GM18526 (cell line): Measurements from ENCODE around the gene CPN2.

Experiments
- POLR2A ChIP-seq: IDR thresholded peaks from 3 replicates; pipeline ENCODE4 v1.6.1; 2011; ENCODE audit not compliant: insufficient read length; ENCODE audit errors: extremely low read depth

The CPN2 gene

DNA sequence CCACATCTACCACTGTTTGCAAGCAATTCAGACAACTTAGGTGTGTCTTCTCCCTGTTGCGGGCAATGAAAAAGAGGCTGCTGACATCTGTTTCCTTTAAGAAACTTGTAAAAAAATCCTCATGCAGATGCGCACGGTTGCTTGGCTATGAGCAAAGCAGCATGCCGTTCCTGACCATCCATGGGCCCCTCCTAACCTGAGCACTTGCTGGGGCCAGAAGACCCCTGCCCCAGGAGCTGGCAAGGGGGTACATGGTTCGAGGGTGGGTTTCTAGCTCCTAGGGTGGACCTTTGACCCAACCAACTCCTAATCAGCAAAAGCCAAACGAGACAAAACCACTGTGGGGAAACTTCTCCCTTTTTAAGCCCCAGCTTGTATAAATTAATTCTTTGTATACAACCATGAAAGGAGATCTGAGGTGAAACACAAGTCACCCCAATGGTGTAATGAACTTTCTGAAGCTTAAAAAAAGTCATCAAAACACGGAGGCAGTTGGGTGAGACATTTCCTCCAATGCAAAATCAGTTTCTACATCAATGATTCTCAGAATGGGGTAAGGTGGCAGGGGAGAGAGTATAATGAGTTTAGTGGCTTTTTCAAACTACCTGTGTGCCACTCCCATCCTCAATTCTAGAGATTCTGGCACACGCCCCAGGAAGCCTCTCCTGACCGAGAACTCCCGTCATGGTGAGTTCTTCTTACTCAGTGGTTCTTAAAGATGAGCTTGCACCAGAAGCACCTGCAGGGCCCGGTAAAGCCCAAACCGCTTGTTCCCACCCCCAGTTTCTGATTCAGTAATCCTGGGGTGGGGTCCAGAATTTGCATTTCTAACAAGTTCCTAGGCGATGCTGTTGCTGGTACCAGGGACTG, 44.1 kb downstream of the CPN2 start:
- TF ChIP-seq POLR2A, result no peak

DNA sequence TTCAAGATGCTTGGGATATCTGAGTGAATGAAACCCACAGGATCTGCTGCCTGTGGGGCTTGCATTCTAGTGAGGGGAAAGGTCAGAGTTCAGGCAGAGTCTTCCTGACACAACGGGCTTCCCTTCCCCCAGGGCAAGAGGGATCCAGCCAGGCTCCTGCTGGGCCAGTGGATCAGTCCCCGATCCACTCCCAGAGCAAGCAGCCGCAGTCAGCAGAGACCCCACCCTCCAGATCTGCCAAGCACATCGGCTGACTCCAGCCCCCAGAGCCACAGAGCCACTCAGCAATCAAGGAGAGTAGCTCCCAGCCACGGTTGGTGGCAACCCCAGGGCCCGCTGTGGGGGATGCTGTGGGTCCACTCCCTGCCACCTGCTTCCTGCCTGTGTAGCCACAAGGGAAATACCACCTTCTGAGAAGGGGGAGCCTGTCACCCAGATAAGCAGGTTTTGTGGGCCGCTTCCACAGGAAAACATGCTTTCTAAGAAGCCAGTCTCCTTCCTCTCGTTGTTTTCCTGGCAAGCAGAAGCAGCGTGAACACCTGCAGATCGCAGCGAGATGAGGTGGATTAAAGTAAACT, 44.9 kb downstream of the CPN2 start:
- TF ChIP-seq POLR2A, result no peak

- no peak for TF ChIP-seq POLR2A
These were observed 45.6 kb downstream of the CPN2 start for GRCh38 chr3:194305356-194306108.

DNA sequence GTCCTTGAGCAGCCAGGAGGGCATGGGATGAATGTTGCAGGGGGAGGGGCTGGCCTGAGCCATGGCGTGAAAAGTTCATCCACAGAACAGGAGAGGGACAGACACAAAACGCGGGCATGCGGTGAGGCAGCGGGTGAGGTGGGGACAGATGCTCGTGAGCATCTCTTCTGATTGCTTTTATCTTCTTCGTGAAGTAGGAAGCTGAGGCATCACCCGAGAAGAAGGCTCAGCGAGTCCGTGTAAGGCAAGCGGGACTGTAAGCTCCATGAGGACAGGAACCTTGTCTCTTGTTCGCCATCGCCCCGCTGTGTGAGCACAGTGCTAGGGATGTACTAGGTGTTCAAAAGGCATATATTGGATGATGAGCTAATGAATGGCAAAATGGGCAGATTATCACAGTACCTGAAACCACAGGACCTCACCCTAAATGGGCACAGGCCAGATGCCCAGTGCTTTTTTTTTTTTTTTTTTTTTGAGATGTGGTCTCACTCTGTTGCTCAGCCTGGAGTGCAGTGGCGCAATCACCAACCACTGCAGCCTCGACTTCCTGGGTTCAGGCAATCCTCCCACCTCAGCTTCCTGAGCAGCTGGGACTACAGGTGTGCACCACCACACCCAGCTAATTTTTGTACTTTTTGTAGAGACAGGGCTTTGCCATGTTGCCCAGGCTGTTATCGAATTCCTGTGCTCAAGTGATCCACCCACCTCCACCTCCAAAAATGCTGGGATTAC, 46.8 kb downstream of the CPN2 start:
- TF ChIP-seq POLR2A, result no peak

GRCh38 chr3:194303749-194304148, 47.4 kb downstream of the CPN2 start:
- no peak for TF ChIP-seq POLR2A

DNA sequence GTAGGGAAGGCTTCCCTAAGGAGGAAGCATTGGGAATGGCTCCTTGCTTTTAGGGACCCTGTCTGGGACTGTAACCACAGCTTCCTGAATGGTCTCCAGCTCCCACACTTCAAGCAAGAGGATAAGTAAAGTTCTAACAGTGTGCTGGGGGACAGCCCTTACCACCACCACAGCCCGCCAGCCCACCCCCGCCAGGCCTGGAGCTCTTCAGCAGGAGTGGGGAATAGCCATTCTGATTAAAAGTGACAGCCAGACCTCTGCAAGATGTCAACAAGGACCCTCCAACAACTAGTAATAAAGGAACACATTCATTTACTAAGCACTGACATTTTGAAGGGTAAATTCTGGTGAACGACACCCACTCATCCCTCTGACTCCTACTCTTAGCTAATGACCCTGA, 49.4 kb downstream of the CPN2 start:
- no peak for TF ChIP-seq POLR2A

DNA sequence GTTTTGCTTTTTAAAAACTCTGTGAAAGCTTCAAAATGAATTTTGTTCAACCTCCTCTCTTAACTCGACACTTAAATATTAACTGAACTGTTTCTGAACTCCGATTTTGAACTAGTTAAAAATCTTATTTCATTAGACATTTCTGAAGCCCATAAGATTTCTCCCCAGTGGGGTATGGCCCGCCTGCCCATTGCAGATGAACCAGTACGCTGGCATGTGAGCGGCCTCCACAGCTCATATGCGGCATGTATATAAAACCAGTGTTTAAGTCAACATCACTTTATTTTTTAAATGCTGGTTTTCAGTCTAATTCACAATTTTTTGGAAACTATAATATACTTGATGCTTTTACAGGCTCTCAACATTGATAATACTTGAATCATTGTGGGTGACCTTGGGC, 50.2 kb downstream of the CPN2 start:
- TF ChIP-seq POLR2A, result no peak

GRCh38 chr3:194300382-194300758, 50.8 kb downstream of the CPN2 start:
- no peak for TF ChIP-seq POLR2A

GRCh38 chr3:194298331-194299227, 52.5 kb downstream of the CPN2 start:
- no peak for TF ChIP-seq POLR2A

- no peak for TF ChIP-seq POLR2A
These were observed 54.5 kb downstream of the CPN2 start for GRCh38 chr3:194296454-194297263.

DNA sequence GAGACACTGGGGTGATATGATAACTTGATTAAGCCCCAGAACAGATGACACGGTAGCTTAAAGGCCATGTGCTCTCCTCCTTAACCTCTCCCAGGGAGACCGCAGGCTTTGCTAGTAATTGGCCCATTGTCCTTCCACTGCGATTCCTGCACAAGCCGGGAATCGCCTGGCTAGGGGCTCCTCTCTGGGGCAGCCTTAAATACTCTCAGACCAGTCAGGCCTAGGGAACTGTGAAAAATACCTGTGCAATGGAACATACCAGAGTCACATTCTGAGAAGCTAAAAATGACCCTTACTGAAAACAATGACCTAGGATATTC, 56.3 kb downstream of the CPN2 start:
- no peak for TF ChIP-seq POLR2A

GRCh38 chr3:194294199-194294894, 56.8 kb downstream of the CPN2 start:
- no peak for TF ChIP-seq POLR2A

- TF ChIP-seq POLR2A, result no peak
These were observed 57.5 kb downstream of the CPN2 start for GRCh38 chr3:194293546-194294198.
